GM06990 (cell line): ENCODE results near the gene APOBEC4.

Experiments used
- DNase-seq: peaks from one replicate; pipeline ENCODE4 v3.0.0-alpha.2; 2011; ENCODE audit not compliant: insufficient read length; ENCODE audit errors: extremely low read depth
- H3K27me3 ChIP-seq: replicated peaks from 2 replicates; pipeline ENCODE4 v1.6.0; 2011; ENCODE audit warnings: low read length; ENCODE audit not compliant: control insufficient read depth, insufficient read depth
- H3K36me3 ChIP-seq: 2 replicates; pipeline ENCODE4 v1.5.1; 2011; ENCODE audit warnings: low read length; ENCODE audit not compliant: control insufficient read depth, insufficient read depth
- H3K4me3 ChIP-seq: replicated peaks from 2 replicates; pipeline ENCODE4 v1.5.1; 2011; ENCODE audit warnings: low read depth, mild to moderate bottlenecking, control low read depth, low read length
- CTCF ChIP-seq: IDR thresholded peaks from 2 replicates; pipeline ENCODE4 v1.5.1; 2011; ENCODE audit warnings: low read length, control low read depth, mild to moderate bottlenecking, inconsistent platforms; ENCODE audit not compliant: insufficient read depth, poor library complexity, severe bottlenecking

The APOBEC4 gene

GRCh38 chr1:183653876-183654451 is 848 bp upstream of the APOBEC4 start:
- Histone ChIP-seq H3K4me3 (no peak overlapping the region), H3K36me3 (no peaks in the 10 kb centered on the region), H3K27me3 (no peaks in the 10 kb centered on the region)
- no peak for DNase-seq
- TF ChIP-seq CTCF = no peak

GRCh38 chr1:183653462-183653794 is 312 bp upstream of the APOBEC4 start:
- H3K4me3 ChIP-seq = no peak overlapping the region
- H3K27me3 ChIP-seq = no peaks in the 10 kb centered on the region
- no peaks in the 10 kb centered on the region for H3K36me3 ChIP-seq
- DNase-seq = no peak
- no peak for TF ChIP-seq CTCF

- Histone ChIP-seq H3K4me3 (no peak overlapping the region), H3K27me3 (no peaks in the 10 kb centered on the region), H3K36me3 (no peaks in the 10 kb centered on the region)
- no peak for DNase-seq
- no peak for TF ChIP-seq CTCF
Measured at GRCh38 chr1:183652107-183652506, 1.0 kb downstream of the APOBEC4 start.

GRCh38 chr1:183651612-183652011 is 1.5 kb downstream of the APOBEC4 start:
- H3K27me3 ChIP-seq = no peaks in the 10 kb centered on the region
- no peak overlapping the region for H3K4me3 ChIP-seq
- no peak for DNase-seq
- TF ChIP-seq CTCF = no peak
- H3K36me3 ChIP-seq = no peaks in the 10 kb centered on the region

GRCh38 chr1:183648042-183648441 is 5.1 kb downstream of the APOBEC4 start:
- Histone ChIP-seq H3K27me3 (no peaks in the 10 kb centered on the region), H3K36me3 (no peaks in the 10 kb centered on the region), H3K4me3 (no peak overlapping the region)
- TF ChIP-seq CTCF = no peak
- DNase-seq = no peak

GRCh38 chr1:183646776-183647175 is 6.3 kb downstream of the APOBEC4 start:
- no peaks in the 10 kb centered on the region for H3K27me3 ChIP-seq

More at GRCh38 chr1:183646776-183647175, 6.3 kb downstream of the APOBEC4 start:
- no peak for DNase-seq
- Histone ChIP-seq H3K4me3 (no peak overlapping the region), H3K36me3 (no peaks in the 10 kb centered on the region)
- no peak for TF ChIP-seq CTCF
